ENCODE results near the gene OR52H1. TPM values are rescaled to one million over a fixed set of nuclear protein-coding genes. Genes with fewer than 3 reads are reported as not detected.

OR52H1 gene
- polyA plus RNA-seq, 5 donors: 0.17 to 0.18 TPM; not detected in 3

GRCh38 chr11:5534046-5534445, 14.3 kb downstream of the OR52H1 start:
- DNase-seq: no peak

- DNase-seq: no peak
Measured at GRCh38 chr11:5531053-5531831, 17.1 kb downstream of the OR52H1 start.

DNA sequence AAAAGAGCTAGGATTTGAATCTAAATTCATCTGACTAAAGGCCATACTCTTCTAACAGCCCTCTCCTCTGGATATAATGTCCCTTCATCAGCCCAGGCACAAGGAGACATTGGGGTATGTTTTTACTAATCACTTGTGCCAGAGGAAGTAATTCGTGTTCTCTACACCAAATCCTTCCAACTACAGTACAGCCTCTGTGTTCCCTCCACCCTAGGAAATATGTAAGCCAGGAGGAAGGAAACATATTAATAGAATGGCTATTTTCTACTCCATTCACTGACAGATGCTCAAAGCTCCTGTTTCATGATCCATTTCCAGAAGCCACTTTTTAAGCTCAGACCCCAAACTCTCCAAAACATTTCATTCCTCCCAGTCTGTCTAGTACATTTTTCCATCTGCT, 19.8 kb downstream of the OR52H1 start:
- DNase-seq: no peak

GRCh38 chr11:5527716-5528115, 20.6 kb downstream of the OR52H1 start:
- no peak for DNase-seq

GRCh38 chr11:5524756-5525155, 23.6 kb downstream of the OR52H1 start:
- DNase-seq: no peak

DNA sequence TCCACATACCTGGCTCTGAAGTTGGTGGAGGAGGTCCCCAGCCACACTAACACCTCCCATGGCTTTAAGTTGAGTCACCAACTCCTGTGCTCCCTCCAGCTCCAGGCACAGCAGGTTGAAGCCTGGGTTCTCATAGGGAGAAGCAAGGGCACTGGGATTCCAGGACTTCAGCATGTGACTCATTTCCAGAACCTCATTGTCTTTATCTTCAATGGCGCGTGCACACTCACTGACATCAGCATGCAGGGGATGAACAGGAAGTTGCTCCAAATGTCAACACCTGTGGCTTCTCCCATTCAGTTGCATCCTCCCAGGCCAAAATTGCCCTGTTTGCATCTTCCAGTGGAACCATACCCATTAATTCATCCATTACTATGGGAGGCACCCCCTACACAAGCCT, 26.0 kb downstream of the OR52H1 start:
- no peak for DNase-seq

DNA sequence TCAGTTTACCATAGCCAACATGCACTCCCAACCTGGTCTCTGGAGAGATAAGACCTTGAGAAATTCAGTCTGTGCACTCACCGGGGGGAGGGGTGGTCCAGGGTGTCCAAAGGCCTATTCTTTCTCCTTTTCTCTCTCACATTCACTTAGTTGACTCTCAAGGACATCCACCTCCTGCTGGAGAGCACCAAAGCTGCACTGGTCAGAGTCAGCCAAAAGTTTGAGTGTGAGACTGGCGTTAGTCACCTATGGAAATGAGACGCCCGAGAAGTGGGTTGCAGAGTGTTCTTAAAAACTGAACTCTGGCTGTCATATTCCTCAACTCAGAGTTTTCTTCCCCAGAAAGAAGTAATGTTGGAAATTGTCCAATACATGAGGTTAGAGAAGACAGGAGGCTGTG, 26.8 kb downstream of the OR52H1 start:
- no peak for DNase-seq

DNA sequence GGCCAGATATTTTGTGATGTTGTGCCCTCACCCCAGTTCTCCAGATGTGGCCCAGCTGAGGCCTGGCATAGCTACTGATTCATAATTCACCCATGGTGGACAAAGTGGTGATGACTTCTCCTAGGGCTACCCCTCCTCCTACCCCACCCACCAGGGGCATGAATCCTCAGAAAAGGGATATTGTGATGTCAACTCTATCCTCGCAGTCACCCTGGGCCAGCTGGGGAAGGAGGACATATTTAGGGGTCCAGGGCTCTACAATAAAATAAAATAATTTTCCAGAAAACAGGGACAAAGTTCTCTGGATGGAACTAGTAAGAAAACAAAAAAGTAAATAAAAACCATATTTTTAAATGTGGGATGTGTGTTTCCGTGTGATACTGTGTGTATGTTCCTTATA, 31.7 kb downstream of the OR52H1 start, which contains the start of gene UBQLNL:
UBQLNL (minus strand) TSS at position 101 of the 400 bp plus-strand sequence. CDS start 258 bp downstream, outside the sequence.
- DNase-seq: no peak

DNA sequence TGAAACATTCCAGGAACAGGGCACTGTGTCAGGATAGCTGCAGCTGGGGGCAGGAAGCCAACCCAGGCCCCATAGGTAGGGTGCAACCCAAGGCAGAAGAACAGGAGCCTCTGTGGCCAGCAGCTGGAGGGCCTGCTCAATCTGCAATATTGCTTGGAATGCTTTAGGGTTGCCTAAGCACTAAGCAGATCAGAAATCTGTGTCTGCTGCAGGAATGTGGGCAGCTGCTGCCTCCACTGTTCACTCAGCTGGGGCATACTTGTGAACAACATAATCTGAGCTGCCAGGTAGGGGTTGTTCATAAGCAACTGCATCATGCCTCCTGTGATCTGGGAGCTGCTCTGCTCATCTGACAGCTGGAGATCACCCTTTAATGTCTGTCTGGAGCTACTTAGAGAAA, 33.5 kb downstream of the OR52H1 start:
- no peak for DNase-seq

GRCh38 chr11:5509803-5510202, 38.5 kb downstream of the OR52H1 start, which contains the start of gene UBQLN3:
UBQLN3 (minus strand) TSS chr11:5509957; CDS start chr11:5509558, 399 bp downstream.
- DNase-seq: no peak

DNA sequence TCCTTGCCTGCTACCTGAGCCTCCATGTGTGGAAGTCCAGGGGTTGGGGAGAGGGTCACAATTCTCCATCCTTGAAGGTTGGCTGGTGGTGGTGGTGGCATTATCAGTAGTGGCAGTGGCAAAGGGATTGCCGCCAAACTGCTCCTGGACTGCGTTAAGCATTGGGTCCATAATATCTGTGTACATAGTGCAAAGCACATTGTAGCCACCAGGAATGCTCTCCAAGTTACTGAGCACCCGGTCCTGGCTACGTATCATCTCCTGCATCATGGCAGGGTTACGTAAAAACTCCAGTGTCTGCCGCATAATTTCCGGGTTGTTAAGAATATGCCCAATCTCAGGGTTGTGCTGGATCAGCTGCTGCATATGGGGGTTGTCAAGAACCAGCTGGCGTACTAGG, 39.7 kb downstream of the OR52H1 start:
- no peak for DNase-seq

- DNase-seq: no peak
Measured at GRCh38 chr11:5507933-5508305, 40.4 kb downstream of the OR52H1 start.

DNA sequence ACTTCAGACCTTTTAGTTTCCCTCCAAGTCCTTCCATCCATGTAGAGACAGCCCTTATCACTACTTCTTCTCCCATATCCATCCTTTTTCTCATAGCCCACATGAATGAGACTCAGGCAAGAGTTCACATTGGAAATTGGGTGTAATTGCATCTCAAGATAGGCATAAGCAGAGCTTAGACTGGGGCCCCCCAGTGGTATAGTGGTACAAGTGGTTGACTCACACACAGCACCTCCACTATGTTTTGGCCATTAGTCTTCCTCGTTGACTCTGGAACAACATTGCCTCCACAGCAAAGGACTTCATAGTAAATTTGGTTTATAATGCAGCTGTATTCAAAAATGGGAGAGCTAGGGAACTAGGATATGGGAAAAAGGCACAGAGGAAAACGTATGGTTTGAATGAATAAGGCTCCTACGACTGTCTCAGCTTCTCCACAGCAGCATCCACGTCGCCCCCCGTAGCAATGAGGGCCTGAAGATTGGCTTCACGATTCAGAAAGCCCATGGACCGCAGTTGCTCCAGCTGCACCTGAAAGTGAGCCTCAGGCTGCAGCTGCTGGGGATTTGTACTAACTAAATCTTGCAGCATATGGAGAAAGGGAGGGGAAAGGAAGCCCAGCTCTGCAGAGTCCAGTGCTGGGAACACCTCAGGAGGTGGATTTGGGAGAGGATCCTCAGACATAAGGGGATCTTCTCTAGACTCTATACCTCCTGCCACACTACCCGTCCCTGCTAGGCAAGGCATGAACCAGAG, 41.0 kb downstream of the OR52H1 start:
- no peak for DNase-seq

DNA sequence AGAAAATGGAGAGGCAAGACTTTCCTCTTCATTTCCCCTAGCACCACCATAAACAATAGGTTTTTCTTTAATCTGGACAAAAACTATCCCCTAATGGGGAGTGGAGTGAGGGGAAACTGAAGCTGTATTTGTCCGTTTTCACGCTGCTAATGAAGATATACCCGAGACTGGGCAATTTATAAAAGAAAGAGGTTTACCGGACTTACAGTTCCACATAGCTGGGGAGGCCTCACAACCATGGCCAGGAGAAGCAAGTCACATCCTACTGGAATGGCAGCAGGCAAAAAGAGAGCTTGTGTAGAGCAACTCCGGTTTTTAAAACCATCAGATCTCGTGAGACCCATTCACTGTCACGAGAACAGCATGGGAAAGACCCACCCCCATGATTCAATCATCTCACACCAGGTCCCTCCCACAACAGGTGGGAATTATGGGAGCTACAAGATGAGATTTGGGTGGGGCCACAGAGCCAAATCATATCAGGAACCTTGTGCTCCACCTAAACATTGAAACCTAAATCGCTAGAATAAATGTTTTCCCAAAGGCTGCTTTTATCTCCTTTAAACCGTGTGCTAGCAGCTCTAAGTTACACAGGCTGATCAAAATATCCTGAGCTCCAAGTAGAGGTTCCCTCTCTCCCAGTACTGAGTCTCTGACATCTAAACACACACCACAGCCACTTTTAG, 42.8 kb downstream of the OR52H1 start:
- DNase-seq: no peak

- DNase-seq: no peak
Measured at GRCh38 chr11:5504403-5504921, 43.9 kb downstream of the OR52H1 start.

DNA sequence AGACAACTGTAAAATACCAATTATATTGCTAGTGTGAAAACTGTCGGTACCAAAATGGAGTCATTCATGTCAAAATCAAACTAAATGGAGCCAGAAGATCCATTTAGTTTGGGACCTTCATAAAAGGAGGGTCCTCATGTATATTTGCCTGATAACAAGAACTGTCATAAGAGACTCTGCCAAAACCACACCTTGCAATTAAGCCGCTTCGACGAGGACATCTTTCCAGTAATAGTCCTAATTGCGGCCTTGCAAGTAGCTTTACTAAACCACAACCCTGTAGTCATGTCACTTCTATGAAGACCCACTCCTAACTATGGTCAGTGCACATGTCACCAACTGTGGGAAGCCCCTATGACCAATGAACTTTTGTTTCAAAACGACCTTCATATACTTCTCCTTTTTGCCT, 47.9 kb downstream of the OR52H1 start:
- DNase-seq: no peak

- no peak for DNase-seq
Measured at GRCh38 chr11:5499671-5500070, 48.7 kb downstream of the OR52H1 start.

Other genes starting within 250 kb of the OR52H1 start
- under 1 TPM; 0.18 to 0.72 (median 0.38) TPM for gene OR51B4, start 246.6 kb downstream of the OR52H1 start, polyA plus RNA-seq (ENCODE audit: insufficient read depth in 1 of 5, insufficient read length in 5 of 5, low replicate concordance in 1 of 5)
- gene OR51B2, start 224.2 kb downstream of the OR52H1 start, polyA plus RNA-seq (ENCODE audit: insufficient read depth in 1 of 5, insufficient read length in 5 of 5, low replicate concordance in 1 of 5): under 1 TPM in 2 of 5 donors, not detected in 3; 0.16 to 0.32 TPM
- 1 to 10 TPM in 1 of 5 donors, under 1 TPM in 4; 0.27 to 1.3 (median 0.53) TPM for gene OR51B5, start 205.0 kb downstream of the OR52H1 start, polyA plus RNA-seq (ENCODE audit: insufficient read depth in 1 of 5, insufficient read length in 5 of 5, low replicate concordance in 1 of 5)
- under 1 TPM in 1 of 5 donors, not detected in 4; 0.16 TPM for gene OR51B6, start 197.0 kb downstream of the OR52H1 start, polyA plus RNA-seq (ENCODE audit: insufficient read depth in 1 of 5, insufficient read length in 5 of 5, low replicate concordance in 1 of 5)
- gene OR51M1, start 164.7 kb downstream of the OR52H1 start, polyA plus RNA-seq (ENCODE audit: insufficient read depth in 1 of 5, insufficient read length in 5 of 5, low replicate concordance in 1 of 5): under 1 TPM in 4 of 5 donors, not detected in 1; 0.06 to 0.13 (median 0.10) TPM
- gene OR51Q1, start 126.4 kb downstream of the OR52H1 start, polyA plus RNA-seq (ENCODE audit: insufficient read depth in 1 of 5, insufficient read length in 5 of 5, low replicate concordance in 1 of 5): not detected
- gene OR51I1, start 107.0 kb downstream of the OR52H1 start, polyA plus RNA-seq (ENCODE audit: insufficient read depth in 1 of 5, insufficient read length in 5 of 5, low replicate concordance in 1 of 5): not detected
- gene OR51I2, start 99.2 kb downstream of the OR52H1 start, polyA plus RNA-seq (ENCODE audit: insufficient read depth in 1 of 5, insufficient read length in 5 of 5, low replicate concordance in 1 of 5): not detected
- under 1 TPM in 1 of 5 donors, not detected in 4; 0.10 TPM for gene OR52D1, start 59.9 kb downstream of the OR52H1 start, polyA plus RNA-seq (ENCODE audit: insufficient read depth in 1 of 5, insufficient read length in 5 of 5, low replicate concordance in 1 of 5)
- not detected for gene UBQLN3, start 38.6 kb downstream of the OR52H1 start, polyA plus RNA-seq (ENCODE audit: insufficient read depth in 1 of 5, insufficient read length in 5 of 5, low replicate concordance in 1 of 5)
- gene UBQLNL, start 31.8 kb downstream of the OR52H1 start, polyA plus RNA-seq (ENCODE audit: insufficient read depth in 1 of 5, insufficient read length in 5 of 5, low replicate concordance in 1 of 5): 1 to 10 TPM; 1.5 to 2.0 (median 1.7) TPM
- gene OR52B6, start 32.3 kb upstream of the OR52H1 start, polyA plus RNA-seq (ENCODE audit: insufficient read depth in 1 of 5, insufficient read length in 5 of 5, low replicate concordance in 1 of 5): under 1 TPM in 4 of 5 donors, not detected in 1; 0.11 to 0.44 (median 0.34) TPM
- 1 to 10 TPM; 4.7 to 7.5 (median 7.1) TPM for gene TRIM6, start 48.1 kb upstream of the OR52H1 start, polyA plus RNA-seq (ENCODE audit: insufficient read depth in 1 of 5, insufficient read length in 5 of 5, low replicate concordance in 1 of 5)
- gene TRIM34, start 76.5 kb upstream of the OR52H1 start, polyA plus RNA-seq (ENCODE audit: insufficient read depth in 1 of 5, insufficient read length in 5 of 5, low replicate concordance in 1 of 5): 10 to 100 TPM; 15.6 to 28.6 (median 23.9) TPM
- 10 to 100 TPM; 45.7 to 67.7 (median 62.4) TPM for gene TRIM5, start 136.5 kb upstream of the OR52H1 start, polyA plus RNA-seq (ENCODE audit: insufficient read depth in 1 of 5, insufficient read length in 5 of 5, low replicate concordance in 1 of 5)
- 10 to 100 TPM; 19.7 to 38.0 (median 26.7) TPM for gene TRIM22, start 141.2 kb upstream of the OR52H1 start, polyA plus RNA-seq (ENCODE audit: insufficient read depth in 1 of 5, insufficient read length in 5 of 5, low replicate concordance in 1 of 5)
- under 1 TPM in 1 of 5 donors, not detected in 4; 0.12 TPM for gene OR56B1, start 187.9 kb upstream of the OR52H1 start, polyA plus RNA-seq (ENCODE audit: insufficient read depth in 1 of 5, insufficient read length in 5 of 5, low replicate concordance in 1 of 5)
- under 1 TPM in 1 of 5 donors, not detected in 4; 0.19 TPM for gene OR52N4, start 205.7 kb upstream of the OR52H1 start, polyA plus RNA-seq (ENCODE audit: insufficient read depth in 1 of 5, insufficient read length in 5 of 5, low replicate concordance in 1 of 5)
- gene OR52N5, start 234.8 kb upstream of the OR52H1 start, polyA plus RNA-seq (ENCODE audit: insufficient read depth in 1 of 5, insufficient read length in 5 of 5, low replicate concordance in 1 of 5): not detected
- not detected for gene OR52N1, start 242.7 kb upstream of the OR52H1 start, polyA plus RNA-seq (ENCODE audit: insufficient read depth in 1 of 5, insufficient read length in 5 of 5, low replicate concordance in 1 of 5)

Data from right lung (tissue), 5 donors.